ENCODE data around the gene NSUN3. TPM values are rescaled to one million over a fixed set of nuclear protein-coding genes. Genes with fewer than 3 reads are reported as not detected.

Gene NSUN3
- total RNA-seq, 1 donor, result 13.4 TPM

DNA sequence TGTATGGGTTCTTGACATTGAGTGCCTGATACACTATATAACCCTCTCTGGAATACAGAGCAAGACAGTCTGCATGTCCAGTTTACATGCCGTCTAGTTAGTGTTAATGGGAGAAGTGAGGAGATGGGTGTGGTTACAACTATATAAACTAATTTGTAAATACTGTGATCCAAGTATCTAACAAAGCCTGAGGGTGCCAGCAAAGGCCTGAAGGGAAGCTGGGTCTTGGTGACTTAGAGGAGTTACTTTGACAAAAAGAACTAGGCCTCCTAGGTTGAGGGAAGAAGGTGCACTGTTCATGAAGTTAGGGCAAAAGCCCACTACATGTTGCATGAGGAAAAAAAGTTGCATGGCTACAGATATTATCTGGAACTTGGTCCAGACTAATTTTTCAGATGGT is 2.3 kb downstream of the NSUN3 start:
- Histone ChIP-seq H3K27ac (ENCODE audit: low read depth, low read length) (no peak overlapping the region), H3K36me3 (ENCODE audit: insufficient read depth, low read length) (no peaks in the 10 kb centered on the region), H3K79me2 (ENCODE audit: insufficient read depth, low read length) (peaks cover 28% of the 10 kb centered on the region), H4K20me1 (ENCODE audit: insufficient read depth, low read length) (no peaks in the 10 kb centered on the region), H3K4me3 (ENCODE audit: insufficient read depth, low read length) (no peak overlapping the region), H3K27me3 (ENCODE audit: insufficient read depth, low read length) (no peaks in the 10 kb centered on the region), H3K4me2 (ENCODE audit: insufficient read depth, low read length) (no peak overlapping the region), H3K9me3 (ENCODE audit: low read depth, low read length) (no peaks in the 10 kb centered on the region), H3K4me1 (ENCODE audit: insufficient read depth, low read length) (peaks cover 20% of the 10 kb centered on the region), H2AFZ (ENCODE audit: low read length) (no peak overlapping the region)
- no peak for DNase-seq (ENCODE audit: insufficient read length, low spot score, missing footprints)
- TF ChIP-seq, protein P1, sequence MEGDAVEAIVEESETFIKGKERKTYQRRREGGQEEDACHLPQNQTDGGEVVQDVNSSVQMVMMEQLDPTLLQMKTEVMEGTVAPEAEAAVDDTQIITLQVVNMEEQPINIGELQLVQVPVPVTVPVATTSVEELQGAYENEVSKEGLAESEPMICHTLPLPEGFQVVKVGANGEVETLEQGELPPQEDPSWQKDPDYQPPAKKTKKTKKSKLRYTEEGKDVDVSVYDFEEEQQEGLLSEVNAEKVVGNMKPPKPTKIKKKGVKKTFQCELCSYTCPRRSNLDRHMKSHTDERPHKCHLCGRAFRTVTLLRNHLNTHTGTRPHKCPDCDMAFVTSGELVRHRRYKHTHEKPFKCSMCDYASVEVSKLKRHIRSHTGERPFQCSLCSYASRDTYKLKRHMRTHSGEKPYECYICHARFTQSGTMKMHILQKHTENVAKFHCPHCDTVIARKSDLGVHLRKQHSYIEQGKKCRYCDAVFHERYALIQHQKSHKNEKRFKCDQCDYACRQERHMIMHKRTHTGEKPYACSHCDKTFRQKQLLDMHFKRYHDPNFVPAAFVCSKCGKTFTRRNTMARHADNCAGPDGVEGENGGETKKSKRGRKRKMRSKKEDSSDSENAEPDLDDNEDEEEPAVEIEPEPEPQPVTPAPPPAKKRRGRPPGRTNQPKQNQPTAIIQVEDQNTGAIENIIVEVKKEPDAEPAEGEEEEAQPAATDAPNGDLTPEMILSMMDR (IDR thresholded peaks at IDR 0.05; ENCODE audit: extremely low read depth, low read depth, low read length), result no peak

DNA sequence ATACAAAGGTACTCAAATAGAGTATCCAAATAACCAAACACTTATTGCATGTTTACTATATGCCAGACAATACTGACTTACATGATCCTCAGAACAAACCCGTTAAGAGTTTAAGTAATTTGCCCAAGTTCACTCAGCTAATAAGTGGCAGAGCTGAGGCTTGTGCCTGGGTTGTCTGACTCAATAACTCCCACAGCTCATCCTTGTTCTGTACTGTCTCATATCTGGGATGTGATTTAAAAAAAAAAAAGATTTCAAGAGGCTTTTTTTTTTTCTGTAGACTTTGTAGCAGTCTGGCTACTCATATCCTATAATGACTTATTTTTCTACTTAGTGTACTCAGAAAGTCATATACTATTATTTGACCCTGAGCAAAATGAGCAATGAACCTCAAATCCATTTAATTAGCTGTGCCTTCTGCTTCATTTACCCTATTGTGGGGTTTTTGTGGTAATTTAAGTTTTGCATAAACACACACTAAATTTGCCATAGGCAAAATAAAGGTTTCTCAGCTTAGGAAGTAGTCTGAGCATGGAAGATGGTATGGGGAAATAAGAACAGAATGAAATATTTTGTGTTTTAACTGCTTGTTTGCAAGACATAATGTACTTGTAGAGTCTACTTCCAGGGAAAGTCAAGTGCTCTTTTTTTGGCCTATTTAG is 3.1 kb downstream of the NSUN3 start:
- Histone ChIP-seq H3K36me3 (ENCODE audit: insufficient read depth, low read length) (no peaks in the 10 kb centered on the region), H3K79me2 (ENCODE audit: insufficient read depth, low read length) (peaks cover 30% of the 10 kb centered on the region), H3K27ac (ENCODE audit: low read depth, low read length) (no peak overlapping the region), H3K4me1 (ENCODE audit: insufficient read depth, low read length) (peaks cover 20% of the 10 kb centered on the region), H3K9me3 (ENCODE audit: low read depth, low read length) (no peaks in the 10 kb centered on the region), H3K4me3 (ENCODE audit: insufficient read depth, low read length) (no peak overlapping the region), H4K20me1 (ENCODE audit: insufficient read depth, low read length) (no peaks in the 10 kb centered on the region), H3K27me3 (ENCODE audit: insufficient read depth, low read length) (no peaks in the 10 kb centered on the region), H3K4me2 (ENCODE audit: insufficient read depth, low read length) (no peak overlapping the region), H2AFZ (ENCODE audit: low read length) (no peak overlapping the region)
- TF ChIP-seq, protein P1 (IDR thresholded peaks at IDR 0.05; ENCODE audit: extremely low read depth, low read depth, low read length), result no peak
- DNase-seq (ENCODE audit: insufficient read length, low spot score, missing footprints), result no peak

DNA sequence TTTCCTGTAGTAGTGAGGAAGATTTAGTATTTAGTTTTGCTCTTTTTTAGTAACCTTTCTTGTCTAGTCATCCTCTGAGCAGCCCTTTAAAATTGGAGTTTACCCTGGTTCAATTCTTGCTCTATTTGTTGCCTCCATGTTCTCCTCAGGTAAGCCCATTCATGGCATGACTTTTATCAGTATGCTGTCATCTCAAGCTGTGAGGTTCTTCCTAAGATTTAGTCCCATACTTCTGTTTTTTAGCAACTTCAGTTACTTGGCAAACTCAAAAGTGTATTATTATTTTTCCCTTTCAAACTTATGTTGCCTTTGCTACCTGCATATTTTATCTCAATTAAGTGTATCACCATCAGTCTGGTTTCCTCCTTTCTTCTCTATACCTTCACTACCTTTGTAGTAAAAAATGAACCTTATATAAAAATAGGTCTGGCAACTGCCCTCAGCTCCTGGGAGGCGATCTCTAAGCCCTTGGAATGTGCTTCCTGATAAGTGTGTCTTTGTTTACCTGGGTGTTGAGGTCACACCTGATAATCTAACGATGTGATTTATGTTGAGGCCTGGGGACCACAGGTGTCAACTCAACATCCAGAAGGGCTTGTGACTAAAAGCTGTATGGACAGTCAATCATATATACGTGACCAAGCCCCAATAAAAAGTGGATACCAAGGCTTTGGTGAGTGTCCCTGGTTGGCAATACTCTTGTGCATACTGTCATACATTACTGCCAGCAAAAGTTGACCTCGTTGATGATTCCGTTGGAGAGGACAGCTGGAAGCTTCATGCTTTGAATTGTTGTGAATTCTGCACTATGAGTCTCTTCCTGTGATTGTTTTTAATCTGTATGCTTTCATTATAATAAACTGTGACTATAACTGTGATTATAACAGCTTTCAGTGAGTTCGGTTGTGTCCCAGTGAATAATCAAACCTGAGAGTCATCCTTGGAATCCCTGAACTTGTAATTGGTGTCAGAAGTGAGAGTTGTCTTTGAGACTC is 3.9 kb downstream of the NSUN3 start:
- TF ChIP-seq, protein P1 (IDR thresholded peaks at IDR 0.05; ENCODE audit: extremely low read depth, low read depth, low read length), result no peak
- no peak for DNase-seq (ENCODE audit: insufficient read length, low spot score, missing footprints)
- H3K4me2 ChIP-seq (ENCODE audit: insufficient read depth, low read length), result no peak overlapping the region

More for the DNA sequence above, 3.9 kb downstream of the NSUN3 start:
- Histone ChIP-seq H3K9me3 (ENCODE audit: low read depth, low read length) (no peaks in the 10 kb centered on the region), H4K20me1 (ENCODE audit: insufficient read depth, low read length) (no peaks in the 10 kb centered on the region), H2AFZ (ENCODE audit: low read length) (no peak overlapping the region), H3K79me2 (ENCODE audit: insufficient read depth, low read length) (peaks cover 33% of the 10 kb centered on the region), H3K36me3 (ENCODE audit: insufficient read depth, low read length) (no peaks in the 10 kb centered on the region), H3K4me1 (ENCODE audit: insufficient read depth, low read length) (peaks cover 19% of the 10 kb centered on the region), H3K27me3 (ENCODE audit: insufficient read depth, low read length) (no peaks in the 10 kb centered on the region), H3K4me3 (ENCODE audit: insufficient read depth, low read length) (no peak overlapping the region), H3K27ac (ENCODE audit: low read depth, low read length) (no peak overlapping the region)

All from osteoblast (primary cell).